ENCODE measurements around the gene PRB3. TPM values are rescaled to one million over a fixed set of nuclear protein-coding genes. Genes with fewer than 3 reads are reported as not detected.

The PRB3 gene
- not detected for polyA plus RNA-seq (ENCODE audit: insufficient read length in 3 of 3)
- long read RNA-seq, donor 1 = 0 reads
- long read RNA-seq, donor 2 = 0 reads
- long read RNA-seq, donor 3 = 0 reads
- long read RNA-seq, donor 4 = 0 reads
- long read RNA-seq, donor 5 = 0 reads
- long read RNA-seq, donor 6 = 0 reads
- long read RNA-seq, donor 7 = 0 reads
- long read RNA-seq, donor 8, partial matches to known transcripts = 20 of 20 reads
- long read RNA-seq, donor 8, other reads (novel, unspliced or antisense) = 0 of 20 reads
- long read RNA-seq, donor 9 = 0 reads
- long read RNA-seq, donor 10 = 0 reads
- long read RNA-seq, donor 11 = 0 reads
- long read RNA-seq, donor 12 = 0 reads
- long read RNA-seq, donor 13 = 0 reads
- long read RNA-seq, donor 14 = 0 reads
- long read RNA-seq, donor 15 = 0 reads
- long read RNA-seq, donor 16 = 0 reads

- no peak for DNase-seq (ENCODE audit: extremely low read depth in 1 of 11, low read depth in 9 of 11, low spot score in 4 of 11)
These were observed at the start of gene PRB3 for GRCh38 chr12:11269607-11270006. Gene PRB3 (minus strand): TSS chr12:11269707. CDS start chr12:11269669, 38 bp downstream.

- DNase-seq (ENCODE audit: extremely low read depth in 1 of 11, low read depth in 9 of 11, low spot score in 4 of 11) = no peak
These were observed 40.8 kb upstream of the PRB3 start, which contains the start of gene PRB4 for GRCh38 chr12:11310336-11310735. Gene PRB4 (minus strand): TSS chr12:11310436. CDS start chr12:11310398, 38 bp downstream.

GRCh38 chr12:11307143-11307542, 37.6 kb upstream of the PRB3 start:
- no peak for DNase-seq (ENCODE audit: extremely low read depth in 1 of 11, low read depth in 9 of 11, low spot score in 4 of 11)

- no peak for DNase-seq (ENCODE audit: extremely low read depth in 1 of 11, low read depth in 9 of 11, low spot score in 4 of 11)
These were observed 3.9 kb upstream of the PRB3 start for GRCh38 chr12:11273449-11273848.

- no peak for DNase-seq (ENCODE audit: extremely low read depth in 1 of 11, low read depth in 9 of 11, low spot score in 4 of 11)
These were observed 5.0 kb downstream of the PRB3 start for GRCh38 chr12:11264501-11264900.

GRCh38 chr12:11246489-11246888, 23.0 kb downstream of the PRB3 start:
- no peak for DNase-seq (ENCODE audit: extremely low read depth in 1 of 11, low read depth in 9 of 11, low spot score in 4 of 11)

GRCh38 chr12:11242656-11243055, 26.9 kb downstream of the PRB3 start:
- no peak for DNase-seq (ENCODE audit: extremely low read depth in 1 of 11, low read depth in 9 of 11, low spot score in 4 of 11)

- no peak for DNase-seq (ENCODE audit: extremely low read depth in 1 of 11, low read depth in 9 of 11, low spot score in 4 of 11)
These were observed 29.1 kb downstream of the PRB3 start for GRCh38 chr12:11240348-11240930.

- DNase-seq (ENCODE audit: extremely low read depth in 1 of 11, low read depth in 9 of 11, low spot score in 4 of 11) = no peak
These were observed 31.2 kb downstream of the PRB3 start for GRCh38 chr12:11238275-11238674.

- DNase-seq (ENCODE audit: extremely low read depth in 1 of 11, low read depth in 9 of 11, low spot score in 4 of 11) = no peak
These were observed 36.0 kb downstream of the PRB3 start for GRCh38 chr12:11233532-11233931.

- peak in 9 of 11 donors; percentile 6 to 25 (median 13) for DNase-seq (ENCODE audit: extremely low read depth in 1 of 11, low read depth in 9 of 11, low spot score in 4 of 11)
These were observed 41.1 kb downstream of the PRB3 start for GRCh38 chr12:11228296-11228879.

- DNase-seq (ENCODE audit: extremely low read depth in 1 of 11, low read depth in 9 of 11, low spot score in 4 of 11) = no peak
These were observed 42.1 kb downstream of the PRB3 start for GRCh38 chr12:11227373-11227772.

Other genes with a start within 250 kb of the PRB3 start
- gene TAS2R19, start 247.1 kb downstream of the PRB3 start, polyA plus RNA-seq (ENCODE audit: insufficient read length in 3 of 3) = 1 to 10 TPM; 1.1 to 2.5 (median 1.8) TPM
- 1 to 10 TPM; 1.1 to 2.9 (median 1.4) TPM for gene TAS2R31, start 238.3 kb downstream of the PRB3 start, polyA plus RNA-seq (ENCODE audit: insufficient read length in 3 of 3)
- not detected for gene TAS2R46, start 207.4 kb downstream of the PRB3 start, polyA plus RNA-seq (ENCODE audit: insufficient read length in 3 of 3)
- gene TAS2R43, start 177.4 kb downstream of the PRB3 start, polyA plus RNA-seq (ENCODE audit: insufficient read length in 3 of 3) = under 1 TPM; 0.19 to 0.54 (median 0.20) TPM
- gene TAS2R30, start 135.1 kb downstream of the PRB3 start, polyA plus RNA-seq (ENCODE audit: insufficient read length in 3 of 3) = under 1 TPM; 0.12 to 0.23 (median 0.22) TPM
- gene SMIM10L1, start 98.5 kb downstream of the PRB3 start, polyA plus RNA-seq (ENCODE audit: insufficient read length in 3 of 3) = 10 to 100 TPM; 14.9 to 18.5 (median 17.9) TPM
- under 1 TPM in 1 of 3 donors, not detected in 2; 0.10 TPM for gene TAS2R42, start 82.8 kb downstream of the PRB3 start, polyA plus RNA-seq (ENCODE audit: insufficient read length in 3 of 3)
- not detected for gene PRB4, start 40.7 kb upstream of the PRB3 start, polyA plus RNA-seq (ENCODE audit: insufficient read length in 3 of 3)
- under 1 TPM in 1 of 3 donors, not detected in 2; 0.30 TPM for gene PRB2, start 125.9 kb upstream of the PRB3 start, polyA plus RNA-seq (ENCODE audit: insufficient read length in 3 of 3)